HG03196 (cell line): Measurements from ENCODE around the gene LEF1.

Experiments used
- ATAC-seq: cut with Tn5 transposase; IDR thresholded peaks from one replicate; pipeline ENCODE4 v1.9.1; 2021; ENCODE audit not compliant: unreplicated experiment

Gene LEF1

GRCh38 chr4:108180513-108180912, 11.8 kb upstream of the LEF1 start:
- ATAC-seq = no peak

- no peak for ATAC-seq
Observed at GRCh38 chr4:108175966-108176365, 7.2 kb upstream of the LEF1 start.

- ATAC-seq = no peak
Observed at GRCh38 chr4:108174856-108175255, 6.1 kb upstream of the LEF1 start.

GRCh38 chr4:108173599-108174057, 4.9 kb upstream of the LEF1 start:
- ATAC-seq = no peak

- ATAC-seq = peak; percentile 42
Observed at GRCh38 chr4:108172753-108173598, 4.2 kb upstream of the LEF1 start.

- peak; percentile 23 for ATAC-seq
Observed at GRCh38 chr4:108172231-108172752, 3.6 kb upstream of the LEF1 start.

- ATAC-seq = no peak
Observed at GRCh38 chr4:108171339-108172230, 2.9 kb upstream of the LEF1 start.

- no peak for ATAC-seq
Observed at GRCh38 chr4:108170631-108171338, 2.1 kb upstream of the LEF1 start.

GRCh38 chr4:108169664-108170063, 932 bp upstream of the LEF1 start:
- no peak for ATAC-seq

GRCh38 chr4:108168160-108168670, 517 bp downstream of the LEF1 start:
- ATAC-seq = no peak

GRCh38 chr4:108166441-108167315, 2.1 kb downstream of the LEF1 start:
- ATAC-seq = peak; percentile 33

- no peak for ATAC-seq
Observed at GRCh38 chr4:108166038-108166437, 2.7 kb downstream of the LEF1 start.

- no peak for ATAC-seq
Observed at GRCh38 chr4:108165586-108165985, 3.1 kb downstream of the LEF1 start.

- no peak for ATAC-seq
Observed at GRCh38 chr4:108163351-108163750, 5.4 kb downstream of the LEF1 start.

- ATAC-seq = no peak
Observed at GRCh38 chr4:108160741-108161352, 7.9 kb downstream of the LEF1 start.

- ATAC-seq = no peak
Observed at GRCh38 chr4:108159845-108160244, 8.9 kb downstream of the LEF1 start.

GRCh38 chr4:108157655-108158054, 11.1 kb downstream of the LEF1 start:
- no peak for ATAC-seq

- ATAC-seq = no peak
Observed at GRCh38 chr4:108156391-108156790, 12.3 kb downstream of the LEF1 start.

- ATAC-seq = no peak
Observed at GRCh38 chr4:108155373-108155772, 13.4 kb downstream of the LEF1 start.
